Glomerular endothelial cell (primary cell): ENCODE results near the gene TTLL8. TPM values are rescaled to one million over a fixed set of nuclear protein-coding genes. Genes with fewer than 3 reads are reported as not detected.
"Not testable (repeated sequence)": the region's sequence is repeated elsewhere in the genome, so short reads cannot be mapped to it uniquely, and the experiment has no call there.

ENCODE experiments used
- DNase-seq: peaks from one replicate; pipeline ENCODE4 v3.0.0-alpha.2; 2011; ENCODE audit warnings: low read depth, low spot score; ENCODE audit errors: extremely low read depth
- total RNA-seq: library from RNA; depleted of rRNA; stranded (reverse); fragments of >200 nt; gene quantifications from 2 replicates; pipeline ENCODE4 v1.2.3, GENCODE V29; 2015

Gene TTLL8
- total RNA-seq, 1 donor from 2014 or later = not detected

GRCh38 chr22:49993649-49994360 lies 64.3 kb downstream of the TTLL8 start:
- no peak for DNase-seq

DNA sequence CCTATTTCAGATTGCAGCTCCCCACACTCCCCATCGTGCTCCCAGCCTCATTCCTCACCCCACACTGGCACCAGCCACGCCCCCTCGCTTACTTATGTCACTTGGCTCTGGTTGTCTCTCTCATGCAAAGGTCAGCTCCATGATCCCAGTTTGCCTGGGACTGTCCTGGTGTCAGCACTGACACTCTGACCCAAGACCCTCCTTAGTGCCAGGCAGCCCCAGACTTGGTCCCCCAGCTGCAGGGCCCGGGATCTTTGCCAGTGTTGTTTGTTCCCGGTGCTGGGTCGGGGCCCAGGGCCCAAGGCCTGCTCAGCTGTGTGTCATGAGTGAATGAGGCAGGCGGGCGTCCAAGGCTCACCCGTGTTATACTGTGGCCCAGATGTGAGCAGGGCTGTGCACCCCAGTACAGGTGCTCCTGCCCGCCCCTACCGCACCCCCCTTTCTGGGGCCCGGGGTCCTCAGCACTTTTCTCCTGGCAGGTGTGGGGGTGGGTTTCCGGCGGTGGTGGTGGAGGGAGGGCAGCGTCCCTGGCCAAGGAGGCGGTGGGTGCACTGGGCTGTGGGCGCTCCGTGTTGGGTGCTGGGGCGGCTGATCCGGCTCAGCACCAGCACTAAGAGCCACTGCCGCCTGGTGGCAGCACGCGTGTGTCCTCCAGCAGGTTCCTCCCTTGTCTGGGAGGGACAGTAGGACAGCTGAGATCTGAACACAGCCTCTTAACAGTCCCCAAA lies 65.0 kb downstream of the TTLL8 start:
- no peak for DNase-seq

- no peak for DNase-seq
These were observed 66.1 kb downstream of the TTLL8 start for GRCh38 chr22:49991907-49992533.

DNA sequence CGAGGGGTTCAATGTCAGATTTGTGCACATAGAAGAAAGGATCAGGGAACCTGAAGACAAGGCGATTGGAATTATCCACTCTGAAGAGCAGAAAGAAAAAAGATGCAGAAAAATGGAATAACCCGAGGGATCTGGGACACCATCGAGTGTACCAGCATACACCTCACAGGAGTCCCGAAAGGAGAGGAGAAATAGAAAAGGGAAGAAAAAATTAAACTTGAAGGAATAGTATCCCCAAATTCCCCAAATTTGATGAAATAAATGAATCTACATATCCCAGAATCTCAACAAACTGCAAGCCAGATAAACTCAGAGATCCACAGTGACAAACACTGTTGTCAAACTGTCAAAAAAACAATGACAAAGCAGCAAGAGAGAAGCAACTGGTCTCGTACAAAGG lies 66.9 kb downstream of the TTLL8 start:
- no peak for DNase-seq

DNA sequence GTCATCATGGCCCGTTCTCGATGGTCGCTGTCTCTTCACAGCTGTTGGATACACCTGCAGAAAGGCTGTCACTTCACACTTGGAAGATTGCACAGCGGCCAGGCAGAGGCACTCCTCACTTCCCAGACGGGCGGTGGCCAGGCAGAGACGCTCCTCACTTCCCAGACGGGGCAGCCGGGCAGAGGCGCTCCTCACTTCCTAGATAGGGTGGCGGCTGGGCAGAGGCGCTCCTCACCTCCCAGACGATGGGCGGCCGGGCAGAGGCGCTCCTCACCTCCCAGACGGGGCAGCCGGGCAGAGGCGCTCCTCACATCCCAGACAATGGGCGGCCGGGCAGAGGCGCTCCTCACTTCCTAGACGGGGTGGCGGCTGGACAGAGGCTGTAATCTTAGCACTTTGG lies 68.3 kb downstream of the TTLL8 start:
- DNase-seq = not testable (repeated sequence)

- DNase-seq = no peak
These were observed 71.8 kb downstream of the TTLL8 start for GRCh38 chr22:49986325-49986724.

DNA sequence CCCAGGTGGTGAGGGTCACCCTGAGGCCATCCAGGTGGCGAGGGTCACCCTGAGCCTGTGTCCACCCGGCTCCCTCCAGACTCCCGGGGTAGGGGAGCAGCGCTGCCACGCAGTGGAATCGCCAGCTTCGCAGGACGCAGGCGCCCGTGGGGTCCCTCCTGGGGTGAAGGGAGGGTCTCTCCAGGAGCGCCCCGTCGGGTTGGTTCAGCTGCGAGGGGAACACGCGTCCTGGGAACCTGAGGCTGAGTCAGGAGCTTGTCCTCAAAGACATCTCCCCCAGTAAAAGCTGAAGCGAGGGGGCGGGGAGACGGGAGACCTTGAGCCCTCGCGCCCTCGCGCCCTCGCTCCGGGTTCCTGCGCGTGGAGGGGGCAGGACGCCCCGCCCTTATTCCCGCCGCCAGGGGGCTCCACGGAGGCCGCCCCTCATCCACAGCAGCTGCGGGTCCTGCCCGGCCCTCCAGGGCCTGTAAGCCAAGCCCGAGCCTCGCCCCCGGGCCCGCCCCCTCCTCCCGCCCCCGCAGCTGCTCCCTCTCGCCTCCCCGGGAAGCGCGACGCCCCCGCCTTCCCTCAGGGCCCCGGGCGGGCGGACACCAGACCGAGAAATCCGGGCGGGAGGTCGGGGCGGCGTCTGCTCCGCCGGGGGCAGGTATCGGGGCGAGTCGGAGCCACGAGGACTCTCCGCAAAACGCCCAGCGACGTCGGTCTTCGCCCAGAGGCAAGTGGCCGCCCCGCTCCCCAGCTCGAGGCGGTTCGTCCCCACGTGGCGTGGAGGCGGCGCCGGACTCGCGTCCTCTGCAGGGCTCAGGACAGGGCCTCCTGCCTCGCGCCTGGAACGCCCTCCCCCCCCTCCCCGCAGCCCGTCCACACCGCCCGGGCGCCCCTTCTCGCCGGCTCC lies 74.7 kb downstream of the TTLL8 start:
- DNase-seq = no peak

DNA sequence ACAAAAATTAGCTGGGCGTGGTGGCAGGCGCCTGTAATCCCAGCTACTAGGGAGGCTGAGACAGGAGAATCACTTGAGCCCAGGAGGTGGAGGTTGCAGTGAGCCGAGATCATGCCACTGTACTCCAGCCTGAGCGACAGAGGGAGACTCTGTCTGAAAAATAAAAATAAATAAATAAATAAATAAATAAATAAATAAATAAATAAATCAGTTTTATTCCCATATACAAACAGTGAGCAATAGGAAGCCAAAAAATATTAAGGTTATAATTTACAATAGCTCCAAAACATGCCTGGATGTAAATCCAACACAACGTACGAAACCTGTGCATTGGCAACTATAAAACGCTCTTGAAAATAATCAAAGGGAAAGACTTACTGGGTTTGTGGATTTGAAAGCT lies 76.3 kb downstream of the TTLL8 start:
- not testable (repeated sequence) for DNase-seq

DNA sequence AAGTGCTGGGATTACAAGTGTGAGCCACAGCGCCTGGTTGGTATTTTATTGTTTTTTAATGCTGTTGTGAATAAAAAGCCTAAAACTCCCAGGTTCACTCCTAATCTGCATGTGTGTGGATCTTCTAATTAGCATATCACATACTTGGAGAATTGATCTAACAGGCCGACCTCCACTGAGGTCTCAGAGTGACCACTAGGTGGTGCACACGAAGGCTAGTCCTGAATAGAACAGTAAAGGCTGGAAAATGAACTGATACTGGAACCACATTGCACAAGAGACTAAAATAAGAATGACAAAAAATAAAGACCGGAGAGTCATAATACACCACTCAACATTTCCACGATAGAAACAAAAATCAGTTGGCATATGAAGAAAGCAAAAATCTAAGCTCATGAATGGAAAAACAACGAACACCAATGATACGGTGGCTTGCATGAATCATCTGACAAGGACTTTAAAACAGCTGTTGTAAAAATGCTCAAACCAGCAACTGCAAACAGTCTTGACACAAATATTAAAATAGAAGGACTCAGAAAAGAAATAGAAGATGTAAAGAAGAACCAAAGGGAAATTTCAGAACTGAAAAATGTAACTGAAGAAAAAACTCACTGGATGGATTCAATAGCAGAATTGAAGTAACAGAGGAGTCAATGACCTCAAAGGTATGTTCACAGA lies 78.4 kb downstream of the TTLL8 start:
- no peak for DNase-seq

DNA sequence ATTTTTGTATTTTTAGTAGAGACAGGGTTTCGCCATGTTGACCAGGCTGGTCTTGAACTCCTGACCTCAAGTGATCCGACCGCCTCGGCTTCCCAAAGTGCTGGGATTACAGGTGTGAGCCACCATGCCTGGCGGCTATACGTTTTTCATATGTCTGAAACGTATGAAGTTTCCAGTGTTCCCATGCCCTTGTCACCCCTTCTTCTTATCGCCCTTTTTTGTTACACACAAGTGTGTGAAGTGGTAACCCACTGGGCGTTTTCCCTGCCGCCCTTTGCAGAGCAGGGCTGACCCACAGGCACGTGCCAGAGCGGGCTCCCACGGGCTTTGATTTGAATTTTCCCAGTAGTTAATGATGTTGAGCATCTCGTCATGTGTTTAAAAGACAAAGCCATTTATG lies 80.5 kb downstream of the TTLL8 start:
- DNase-seq = no peak

- DNase-seq = no peak
These were observed 81.5 kb downstream of the TTLL8 start for GRCh38 chr22:49976439-49977175.

- DNase-seq = no peak
These were observed 82.3 kb downstream of the TTLL8 start for GRCh38 chr22:49975543-49976389.

GRCh38 chr22:49973018-49973961 lies 84.8 kb downstream of the TTLL8 start:
- DNase-seq = no peak

DNA sequence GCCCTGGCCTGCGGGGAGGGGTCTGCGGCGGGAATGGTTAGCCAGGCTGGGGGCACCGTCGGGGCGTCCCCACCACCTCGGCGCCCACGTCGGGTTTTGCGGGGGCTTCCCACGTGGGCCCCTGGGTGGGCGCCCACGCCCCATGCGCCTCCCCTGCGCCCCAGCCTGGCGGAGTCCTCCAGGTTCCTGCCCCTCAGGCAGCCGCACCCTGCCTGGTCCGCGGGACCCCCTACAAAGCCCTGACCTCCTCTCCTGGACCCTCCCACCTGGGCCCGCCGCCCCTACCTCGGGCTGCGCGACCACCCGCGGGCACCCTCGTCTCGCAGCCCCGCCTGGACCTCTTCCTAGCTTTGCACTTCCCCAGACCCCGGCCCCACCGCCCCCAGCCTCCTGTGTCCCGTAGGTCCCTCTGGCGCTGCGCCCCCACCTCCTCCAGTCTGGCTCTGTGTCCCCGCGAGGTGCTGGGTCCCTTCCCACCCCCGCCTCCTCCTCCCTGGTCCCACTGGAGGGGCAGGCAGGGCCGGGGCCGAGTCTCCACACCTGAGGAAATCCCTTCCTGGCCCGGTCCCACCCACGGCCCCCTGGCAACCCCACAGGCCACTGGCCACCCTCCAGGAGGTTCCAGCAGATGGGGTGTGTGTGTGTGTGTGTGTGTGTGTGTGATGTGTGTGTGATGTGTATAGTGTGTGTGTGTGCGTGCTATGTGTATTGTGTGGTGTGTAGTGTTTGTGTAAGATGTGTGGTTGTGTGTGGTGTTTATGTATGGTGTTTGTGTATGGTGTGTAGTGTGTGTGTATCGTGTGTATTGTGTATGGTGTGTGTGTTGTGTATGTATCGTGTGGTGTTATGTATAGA lies 85.7 kb downstream of the TTLL8 start:
- no peak for DNase-seq

- DNase-seq = no peak
These were observed 86.6 kb downstream of the TTLL8 start for GRCh38 chr22:49971232-49972162.
